HepG2 (cell line): Measurements from ENCODE around the gene COX4I1. TPM values are rescaled to one million over a fixed set of nuclear protein-coding genes. Genes with fewer than 3 reads are reported as not detected.

Experiments used
- ADNP ChIP-seq: sonication (generic); formaldehyde crosslinking; IDR thresholded peaks from 2 replicates; pipeline ENCODE4 v1.4.0; 2020; ENCODE audit warnings: missing genetic modification reagents
- AGO1 ChIP-seq: fragments of 200-400 bp; formaldehyde crosslinking; IDR thresholded peaks from 2 replicates; pipeline ENCODE4 v1.6.1; 2017; ENCODE audit warnings: mild to moderate bottlenecking, low read depth, low read length, moderate library complexity; ENCODE audit not compliant: poor library complexity, severe bottlenecking
- ARID3A ChIP-seq: IDR thresholded peaks from 2 replicates; pipeline ENCODE4 v1.6.1; 2012; ENCODE audit warnings: low read depth, low read length, improper control_type of control experiment
- ATF2 ChIP-seq: sonication (generic); formaldehyde crosslinking; IDR thresholded peaks from 2 replicates; pipeline ENCODE4 v1.4.0; 2020; ENCODE audit warnings: missing genetic modification reagents
- CBFB ChIP-seq: sonication (generic); formaldehyde crosslinking; IDR thresholded peaks from 2 replicates; pipeline ENCODE4 v1.4.0; 2020; ENCODE audit warnings: missing genetic modification reagents
- CEBPB ChIP-seq: IDR thresholded peaks from 2 replicates; pipeline ENCODE4 v1.6.1; 2011; ENCODE audit warnings: low read depth, low read length, improper control_type of control experiment, borderline replicate concordance
- CERS6 ChIP-seq: sonication (generic); formaldehyde crosslinking; IDR thresholded peaks from 2 replicates; pipeline ENCODE4 v1.5.0; 2020; ENCODE audit warnings: missing genetic modification reagents
- DR1 ChIP-seq: sonication (generic); formaldehyde crosslinking; IDR thresholded peaks from 2 replicates; pipeline ENCODE4 v1.8.0; 2021; ENCODE audit warnings: mild to moderate bottlenecking, missing genetic modification reagents, inconsistent platforms
- EP300 ChIP-seq, 3 experiments: sonication (generic) in 1 of 3; formaldehyde crosslinking in 1 of 3; IDR thresholded peaks; 2 replicates each; pipeline versions ENCODE4 v1.5.1 to v1.6.1; 2011 to 2020; ENCODE audit warnings: low read depth in 2 of 3, low read length in 2 of 3, borderline replicate concordance in 1 of 3, improper control_type of control experiment in 1 of 3, mild to moderate bottlenecking in 1 of 3, missing genetic modification reagents in 1 of 3, moderate library complexity in 1 of 3
- GATA4 ChIP-seq: sonication (generic); IDR thresholded peaks from 2 replicates; pipeline ENCODE4 v1.6.1; 2016; ENCODE audit warnings: antibody characterized with exemption, low read depth, borderline replicate concordance
- GTF2F1 ChIP-seq: fragments of 150-350 bp; IDR thresholded peaks from 2 replicates; pipeline ENCODE4 v1.6.1; 2014; ENCODE audit warnings: low read length
- HHEX ChIP-seq: IDR thresholded peaks from 2 replicates; pipeline ENCODE4 v1.6.1; 2016; ENCODE audit warnings: control low read depth
- KLF6 ChIP-seq: IDR thresholded peaks from 2 replicates; pipeline ENCODE4 v1.8.0; 2016; ENCODE audit warnings: missing biosample characterization, missing genetic modification reagents
- NFKB2 ChIP-seq: sonication (generic); formaldehyde crosslinking; IDR thresholded peaks from 2 replicates; pipeline ENCODE4 v1.4.0; 2020; ENCODE audit warnings: missing genetic modification reagents, borderline replicate concordance
- SNAI1 ChIP-seq: sonication (generic); formaldehyde crosslinking; IDR thresholded peaks from 2 replicates; pipeline ENCODE4 v1.5.0; 2020; ENCODE audit warnings: mild to moderate bottlenecking, missing genetic modification reagents, borderline replicate concordance
- TOE1 ChIP-seq: sonication (generic); formaldehyde crosslinking; IDR thresholded peaks from 2 replicates; pipeline ENCODE4 v1.4.0; 2020; ENCODE audit warnings: mild to moderate bottlenecking, missing genetic modification reagents
- ZFP41 ChIP-seq: sonication (generic); formaldehyde crosslinking; IDR thresholded peaks from 2 replicates; pipeline ENCODE4 v1.4.0; 2020; ENCODE audit warnings: mild to moderate bottlenecking, missing genetic modification reagents, borderline replicate concordance
- ZFP90 ChIP-seq: sonication (generic); formaldehyde crosslinking; IDR thresholded peaks from 2 replicates; pipeline ENCODE4 v1.8.0; 2022; ENCODE audit warnings: missing genetic modification reagents, mild to moderate bottlenecking, inconsistent platforms, borderline replicate concordance
- ZNF180 ChIP-seq: sonication (generic); formaldehyde crosslinking; IDR thresholded peaks from 2 replicates; pipeline ENCODE4 v1.4.0; 2020; ENCODE audit warnings: low read depth, missing genetic modification reagents, borderline replicate concordance
- ZNF343 ChIP-seq: sonication (generic); formaldehyde crosslinking; IDR thresholded peaks from 2 replicates; pipeline ENCODE4 v1.4.0; 2020; ENCODE audit warnings: mild to moderate bottlenecking, missing genetic modification reagents
- ZNF615 ChIP-seq: sonication (generic); formaldehyde crosslinking; IDR thresholded peaks from 2 replicates; pipeline ENCODE4 v1.5.0; 2020; ENCODE audit warnings: mild to moderate bottlenecking, missing genetic modification reagents, borderline replicate concordance
- ZNF713 ChIP-seq: sonication (generic); formaldehyde crosslinking; IDR thresholded peaks from 2 replicates; pipeline ENCODE4 v1.4.0; 2020; ENCODE audit warnings: mild to moderate bottlenecking, missing genetic modification reagents
- ZNF777 ChIP-seq: sonication (generic); formaldehyde crosslinking; IDR thresholded peaks from 2 replicates; pipeline ENCODE4 v1.4.0; 2020; ENCODE audit warnings: missing genetic modification reagents
- polyA plus RNA-seq, 8 experiments: library from polyadenylated mRNA; depleted of rRNA in 3 of 8; stranded (reverse) in 7 of 8; unstranded in 1 of 8; fragments of >200 nt; fragmentation: Illumina TruSeq in 4 of 8; extraction: Trizol in 4 of 8; gene quantifications; 2 replicates each; pipeline versions ENCODE4 v1.2.1 to v1.2.3, GENCODE V29; 2011 to 2016; ENCODE audit warnings: low read depth in 4 of 8, missing spikeins in 1 of 8, mixed read lengths in 1 of 8; ENCODE audit not compliant: insufficient read depth in 1 of 8
- total RNA-seq, 5 experiments: library from RNA; depleted of rRNA; stranded (reverse); fragments of >200 nt; fragmentation: Illumina TruSeq; extraction: Trizol; gene quantifications; 2 replicates each; pipeline ENCODE4 v1.2.3, GENCODE V29; 2016; ENCODE audit warnings: low read depth in 1 of 5
- TF ChIP-seq, protein P1 (sequence below): sonication (generic); IDR thresholded peaks from 2 replicates; pipeline ENCODE4 v1.6.1; 2016; ENCODE audit warnings: low read depth, borderline replicate concordance

Gene COX4I1
- total and polyA plus RNA-seq, 2 of the 13 experiments (the other 11 are each of a cell fraction or from before 2014, with no cell fraction given): 658 to 902 TPM

- TF ChIP-seq, protein P1, sequence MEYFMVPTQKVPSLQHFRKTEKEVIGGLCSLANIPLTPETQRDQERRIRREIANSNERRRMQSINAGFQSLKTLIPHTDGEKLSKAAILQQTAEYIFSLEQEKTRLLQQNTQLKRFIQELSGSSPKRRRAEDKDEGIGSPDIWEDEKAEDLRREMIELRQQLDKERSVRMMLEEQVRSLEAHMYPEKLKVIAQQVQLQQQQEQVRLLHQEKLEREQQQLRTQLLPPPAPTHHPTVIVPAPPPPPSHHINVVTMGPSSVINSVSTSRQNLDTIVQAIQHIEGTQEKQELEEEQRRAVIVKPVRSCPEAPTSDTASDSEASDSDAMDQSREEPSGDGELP: peak; percentile 47; the same call in 1 of the 2 replicates
- TF ChIP-seq CEBPB: no peak; the same call in 1 of the 2 replicates
- peak; percentile 65; the same call in 1 of the 2 replicates for TF ChIP-seq ZNF713 (CRISPR knock-in tag)
- peak; percentile 71; the same call in 1 of the 2 replicates for TF ChIP-seq GATA4
- TF ChIP-seq ZNF343 (CRISPR knock-in tag): no peak
- TF ChIP-seq SNAI1 (CRISPR knock-in tag): no peak
- TF ChIP-seq ZNF180 (CRISPR knock-in tag): 0 out of 2 replicates have a peak, but pooled peaks have one; percentile 64
- TF ChIP-seq DR1: peak; percentile 92
- 0 out of 2 replicates have a peak, but pooled peaks have one; percentile 47 for TF ChIP-seq KLF6 (CRISPR knock-in tag)
- TF ChIP-seq EP300 (IDR thresholded peaks at IDR 0.05; ENCODE audit: low read depth in 2 of 2, low read length in 2 of 2): peak in 1 of 2 experiments; percentile 43; a peak in 2 of 4 replicates
- no peak for TF ChIP-seq EP300 (CRISPR knock-in tag; IDR thresholded peaks at IDR 0.05; ENCODE audit: borderline replicate concordance)
- TF ChIP-seq ADNP (CRISPR knock-in tag): no peak
- peak; percentile 90 for TF ChIP-seq ATF2
- no peak; the same call in 1 of the 2 replicates for TF ChIP-seq ZFP90
- TF ChIP-seq CERS6: peak; percentile 19; the same call in 1 of the 2 replicates
- peak; percentile 91; the same call in 1 of the 2 replicates for TF ChIP-seq NFKB2 (CRISPR knock-in tag)
- peak; percentile 31; the same call in 1 of the 2 replicates for TF ChIP-seq ZNF777 (CRISPR knock-in tag)
- no peak for TF ChIP-seq HHEX (CRISPR knock-in tag)
- peak; percentile 85 for TF ChIP-seq AGO1
- peak; percentile 86 for TF ChIP-seq GTF2F1
- peak; percentile 27; the same call in 1 of the 2 replicates for TF ChIP-seq ARID3A
- peak; percentile 86; the same call in 1 of the 2 replicates for TF ChIP-seq ZFP41 (CRISPR knock-in tag)
- TF ChIP-seq ZNF615 (CRISPR knock-in tag): peak; percentile 93
- TF ChIP-seq CBFB (CRISPR knock-in tag): peak; percentile 70
- TF ChIP-seq TOE1: 0 out of 2 replicates have a peak, but pooled peaks have one; percentile 23
Observed at GRCh38 chr16:85799497-85800320, at the start of gene COX4I1, which contains the start of gene EMC8 (continued).
